CD4-positive, alpha-beta memory T cell (primary cell): Measurements from ENCODE around the gene RGS3. TPM values are rescaled to one million over a fixed set of nuclear protein-coding genes. Genes with fewer than 3 reads are reported as not detected.
A peak's percentile ranks its signal among the peaks of the same experiment; 100 is the strongest.

Experiments used
- CTCF ChIA-PET: fragments of 350-600 bp; sonication (Branson Sonifier 250); formaldehyde crosslinking; loops from one replicate; lab custom pipeline; 2021; ENCODE audit warnings: inconsistent platforms; ENCODE audit not compliant: partially characterized antibody; lab: Charles Lee
- POLR2A ChIA-PET: fragments of 350-600 bp; sonication (Branson Sonifier 250); formaldehyde crosslinking; loops from one replicate; lab custom pipeline; 2021; ENCODE audit not compliant: partially characterized antibody; lab: Charles Lee
- DNase-seq, 5 donors: peaks; one replicate each; pipeline versions ENCODE4 v3.0.0 to v3.0.0-alpha.2; 2020 to 2022; ENCODE audit warnings: mixed read lengths in 1 of 5
- H3K27ac ChIP-seq: one replicate; pipeline ENCODE4 v1.7.0; 2013; ENCODE audit warnings: low read depth, low read length
- H3K27me3 ChIP-seq: 2 replicates; pipeline ENCODE4 v1.7.0; 2013; ENCODE audit warnings: mild to moderate bottlenecking, low read length, moderate library complexity; ENCODE audit not compliant: insufficient read depth
- H3K36me3 ChIP-seq: 2 replicates; pipeline ENCODE4 v1.7.0; 2013; ENCODE audit warnings: mild to moderate bottlenecking, low read length, moderate library complexity; ENCODE audit not compliant: insufficient read depth
- H3K4me1 ChIP-seq: 2 replicates; pipeline ENCODE4 v1.7.0; 2013; ENCODE audit warnings: mild to moderate bottlenecking, low read length, moderate library complexity; ENCODE audit not compliant: insufficient read depth
- H3K4me3 ChIP-seq, 2 donors: one replicate each; pipeline ENCODE4 v1.7.0; 2013; ENCODE audit warnings: low read length in 2 of 2, mild to moderate bottlenecking in 1 of 2
- H3K9me3 ChIP-seq, 2 donors: one replicate each; pipeline ENCODE4 v1.7.0; 2013; ENCODE audit warnings: low read length in 2 of 2, control low read depth in 1 of 2; ENCODE audit not compliant: control insufficient read depth in 1 of 2
- H3K27ac Mint-ChIP-seq, 7 donors: one replicate each; pipeline ENCODE4 v1.8.0; 2020 to 2021; ENCODE audit warnings: mixed read lengths in 7 of 7, mild to moderate bottlenecking in 6 of 7, inconsistent platforms in 3 of 7, moderate library complexity in 3 of 7
- H3K27me3 Mint-ChIP-seq, 2 donors: one replicate each; pipeline ENCODE4 v1.8.0; 2020 to 2021; ENCODE audit warnings: mixed read lengths in 2 of 2
- H3K36me3 Mint-ChIP-seq, 2 donors: one replicate each; pipeline ENCODE4 v1.8.0; 2020 to 2021; ENCODE audit warnings: mixed read lengths in 2 of 2, inconsistent platforms in 1 of 2, mild to moderate bottlenecking in 1 of 2
- H3K4me1 Mint-ChIP-seq, 4 donors: one replicate each; pipeline ENCODE4 v1.8.0; 2020 to 2021; ENCODE audit warnings: mixed read lengths in 4 of 4, mild to moderate bottlenecking in 1 of 4
- H3K4me3 Mint-ChIP-seq, 8 donors: one replicate each; pipeline ENCODE4 v1.8.0; 2020 to 2021; ENCODE audit warnings: mixed read lengths in 8 of 8, mild to moderate bottlenecking in 7 of 8, moderate library complexity in 6 of 8, inconsistent platforms in 3 of 8
- H3K9me3 Mint-ChIP-seq, 8 donors: one replicate each; pipeline ENCODE4 v1.8.0; 2020 to 2021; ENCODE audit warnings: mixed read lengths in 8 of 8, mild to moderate bottlenecking in 5 of 8, inconsistent platforms in 3 of 8, moderate library complexity in 1 of 8
- intact Hi-C: fragments of 100-400 bp; cut with micrococcal nuclease; formaldehyde crosslinking; loops from one replicate; pipeline ENCODE4 v1.15.1; 2023
- polyA plus RNA-seq, 2 donors: library from polyadenylated mRNA; unstranded; fragments of 300-500 nt; fragmentation: Illumina TruSeq; gene quantifications; one replicate each; pipeline ENCODE4 v1.2.3, GENCODE V29; 2021
- total RNA-seq, 2 experiments: library from RNA; stranded (reverse); gene quantifications; one replicate each; pipeline ENCODE4 v1.2.3, GENCODE V29; 2021

The RGS3 gene
- total and polyA plus RNA-seq, 4 experiments from 2014 or later = 3.4 to 23.2 (median 18.0) TPM

- Mint-ChIP-seq H3K9me3 (peaks cover 0 to 2% (median 0%) of the 10 kb centered on the region in 8 donors), H3K36me3 (peaks cover 13 to 40% of the 10 kb centered on the region in 2 donors), H3K4me3 (no peak overlapping the region), H3K27me3 (no peaks in the 10 kb centered on the region), H3K27ac (peak overlapping the region in 5 of 7 donors; percentile 11 to 74 (median 73)), H3K4me1 (peaks cover 17 to 38% (median 20%) of the 10 kb centered on the region in 4 donors)
- Histone ChIP-seq H3K27me3 (no peaks in the 10 kb centered on the region), H3K4me3 (no peak overlapping the region), H3K36me3 (peaks cover 18% of the 10 kb centered on the region), H3K9me3 (no peaks in the 10 kb centered on the region), H3K27ac (no peak overlapping the region), H3K4me1 (peaks cover 15% of the 10 kb centered on the region)
- CTCF ChIA-PET = interaction anchor here (0.6 to 17.1 kb wide), 20 partner anchors 9 to 193 kb away, joined by 3 to 322 read pairs (median 3); partner anchors contain the start of genes C9orf43 and POLE3
- DNase-seq = no peak
- intact Hi-C loops = loop anchor here (2.0 kb wide), 1 partner anchor 145 kb away; no protein-coding TSS in a partner anchor
- POLR2A ChIA-PET = interaction anchor here (1.1 to 1.3 kb wide), 2 partner anchors 11 to 12 kb away, joined by 4 to 7 read pairs; no protein-coding TSS in a partner anchor
Measured at GRCh38 chr9:113591899-113592625, 128.5 kb downstream of the RGS3 start.

GRCh38 chr9:113592876-113593575, 129.5 kb downstream of the RGS3 start:
- H3K36me3 Mint-ChIP-seq = peaks cover 13 to 37% of the 10 kb centered on the region in 2 donors
- no peak for DNase-seq
- CTCF ChIA-PET = interaction anchor here (1.0 to 17.1 kb wide), 5 partner anchors 12 to 145 kb away, joined by 3 to 322 read pairs (median 6); no protein-coding TSS in a partner anchor
- Histone ChIP-seq H3K4me3 (no peak overlapping the region), H3K36me3 (peaks cover 27% of the 10 kb centered on the region), H3K27me3 (no peaks in the 10 kb centered on the region), H3K9me3 (no peaks in the 10 kb centered on the region), H3K27ac (no peak overlapping the region), H3K4me1 (peaks cover 15% of the 10 kb centered on the region)
- peaks cover 0 to 2% (median 0%) of the 10 kb centered on the region in 8 donors for H3K9me3 Mint-ChIP-seq
- intact Hi-C loops = no loop called here
- peaks cover 16 to 30% (median 18%) of the 10 kb centered on the region in 4 donors for H3K4me1 Mint-ChIP-seq
- H3K27me3 Mint-ChIP-seq = no peaks in the 10 kb centered on the region
- POLR2A ChIA-PET = interaction anchor here (1.3 kb wide), 1 partner anchor 13 kb away, joined by 4 read pairs; no protein-coding TSS in a partner anchor
- H3K4me3 Mint-ChIP-seq = no peak overlapping the region
- H3K27ac Mint-ChIP-seq = peak overlapping the region in 3 of 7 donors; percentile 7 to 29 (median 11)

- Mint-ChIP-seq H3K9me3 (peaks cover 0 to 2% (median 0%) of the 10 kb centered on the region in 8 donors), H3K4me1 (peaks cover 12 to 23% (median 13%) of the 10 kb centered on the region in 4 donors), H3K36me3 (peaks cover 14 to 35% of the 10 kb centered on the region in 2 donors), H3K27ac (no peak overlapping the region), H3K4me3 (no peak overlapping the region), H3K27me3 (no peaks in the 10 kb centered on the region)
- POLR2A ChIA-PET = interaction anchor here (1.3 kb wide), 1 partner anchor 14 kb away, joined by 4 read pairs; no protein-coding TSS in a partner anchor
- H3K4me1 ChIP-seq = peaks cover 12% of the 10 kb centered on the region
- peaks cover 27% of the 10 kb centered on the region for H3K36me3 ChIP-seq
- CTCF ChIA-PET = interaction anchor here (1.1 to 17.1 kb wide), 7 partner anchors 9 to 146 kb away, joined by 3 to 322 read pairs (median 6); no protein-coding TSS in a partner anchor
- H3K9me3 ChIP-seq = no peaks in the 10 kb centered on the region
- no peaks in the 10 kb centered on the region for H3K27me3 ChIP-seq
- intact Hi-C loops = no loop called here
- DNase-seq = no peak
- no peak overlapping the region for H3K4me3 ChIP-seq
- no peak overlapping the region for H3K27ac ChIP-seq
Measured at GRCh38 chr9:113593682-113594281, 130.3 kb downstream of the RGS3 start.

- no peaks in the 10 kb centered on the region for H3K9me3 ChIP-seq
- peaks cover 3% of the 10 kb centered on the region for H3K4me1 ChIP-seq
- Mint-ChIP-seq H3K4me3 (no peak overlapping the region), H3K27ac (no peak overlapping the region), H3K36me3 (peaks cover 17 to 38% of the 10 kb centered on the region in 2 donors), H3K27me3 (no peaks in the 10 kb centered on the region), H3K4me1 (peaks cover 4 to 16% (median 10%) of the 10 kb centered on the region in 4 donors), H3K9me3 (peaks cover 0 to 2% (median 0%) of the 10 kb centered on the region in 8 donors)
- no peak overlapping the region for H3K4me3 ChIP-seq
- intact Hi-C loops = no loop called here
- CTCF ChIA-PET = interaction anchor here (0.8 to 1.9 kb wide), 6 partner anchors 8 to 77 kb away, joined by 3 to 7 read pairs (median 4); no protein-coding TSS in a partner anchor
- no peak overlapping the region for H3K27ac ChIP-seq
- POLR2A ChIA-PET = no interaction called here
- H3K27me3 ChIP-seq = no peaks in the 10 kb centered on the region
- peaks cover 27% of the 10 kb centered on the region for H3K36me3 ChIP-seq
- DNase-seq = no peak
Measured at GRCh38 chr9:113594484-113595299, 131.2 kb downstream of the RGS3 start.

GRCh38 chr9:113596616-113597320, 133.2 kb downstream of the RGS3 start:
- Histone ChIP-seq H3K9me3 (no peaks in the 10 kb centered on the region), H3K27me3 (no peaks in the 10 kb centered on the region), H3K4me1 (no peaks in the 10 kb centered on the region), H3K4me3 (no peak overlapping the region), H3K27ac (no peak overlapping the region), H3K36me3 (peaks cover 27% of the 10 kb centered on the region)
- Mint-ChIP-seq H3K4me1 (peaks cover 0 to 6% (median 5%) of the 10 kb centered on the region in 4 donors), H3K27me3 (no peaks in the 10 kb centered on the region), H3K9me3 (no peaks in the 10 kb centered on the region), H3K36me3 (peaks cover 17 to 35% of the 10 kb centered on the region in 2 donors), H3K4me3 (no peak overlapping the region), H3K27ac (no peak overlapping the region)
- ChIA-PET CTCF (interaction anchor here (0.9 to 2.4 kb wide), 2 partner anchors 58 to 61 kb away, joined by 3 to 5 read pairs; no protein-coding TSS in a partner anchor), POLR2A (no interaction called here)
- no peak for DNase-seq
- intact Hi-C loops = no loop called here
